ENCODE measurements around the gene PPT1. TPM values are rescaled to one million over a fixed set of nuclear protein-coding genes. Genes with fewer than 3 reads are reported as not detected.

The PPT1 gene
- total and polyA plus RNA-seq, 2 donors (not counting 3 experiments of a cell fraction or from before 2014, with no cell fraction given): 58.0 to 131 TPM

DNA sequence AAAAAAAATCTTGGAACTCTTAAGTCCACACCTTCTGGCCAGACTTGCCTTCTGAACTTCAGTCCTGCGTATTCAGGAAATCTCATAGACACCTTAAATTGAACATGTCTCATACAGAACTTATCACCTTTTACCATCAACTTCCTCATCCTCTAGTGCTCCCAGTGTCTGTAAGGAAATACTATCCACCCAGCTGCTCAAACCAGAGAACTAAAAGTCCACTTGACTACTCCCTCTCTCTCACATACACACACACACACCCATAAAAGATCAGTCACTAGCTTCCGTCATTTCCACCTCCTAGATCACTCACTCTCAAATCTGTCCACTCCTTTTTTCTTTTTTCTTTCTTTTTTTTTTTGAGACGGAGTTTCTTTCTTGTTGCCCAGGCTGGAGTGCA lies 67.4 kb downstream of the PPT1 start:
- POLR2A ChIA-PET: interaction anchor here (0.7 kb wide), 1 partner anchor 341 kb away, joined by 3 read pairs; no protein-coding TSS in a partner anchor
- intact Hi-C loops (cut with micrococcal nuclease): loop anchor here (5.0 kb wide), 1 partner anchor 127 kb away; the partner anchor contains the start of gene MYCL

More for the DNA sequence above, 67.4 kb downstream of the PPT1 start:
- no peak for FAIRE-seq
- dilution Hi-C loops (cut with MboI; ENCODE audit: extremely low pct_ligation_motif_present, low sequenced_read_pairs): no loop called here
- H3K36me3 ChIP-seq (ENCODE audit: control insufficient read depth in 2 of 2, extremely low read depth in 1 of 2, insufficient read depth in 2 of 2, low read length in 2 of 2): no peaks in the 10 kb centered on the region
- H3K9ac ChIP-seq (replicated peaks; ENCODE audit: extremely low read depth, insufficient read depth, low read length): no peak overlapping the region
- no peaks in the 10 kb centered on the region for H3K9me3 ChIP-seq (replicated peaks; ENCODE audit: control insufficient read depth, insufficient read depth, low read length)
- H3K27ac ChIP-seq (ENCODE audit: insufficient read depth, low read depth, low read length): no peak overlapping the region
- no peaks in the 10 kb centered on the region for H4K20me1 ChIP-seq (replicated peaks; ENCODE audit: control insufficient read depth, extremely low read depth, insufficient read depth, low read length)
- no peak overlapping the region for H3K4me2 ChIP-seq (ENCODE audit: insufficient read depth, low read length)
- TF ChIP-seq MYC (IDR thresholded peaks at IDR 0.05; ENCODE audit: low read depth, low read length) (no peak), GATA2 (IDR thresholded peaks at IDR 0.05; ENCODE audit: insufficient read depth, insufficient read length, low read depth, low read length) (no peak), POLR2AphosphoS5 (IDR thresholded peaks at IDR 0.05; ENCODE audit: insufficient read depth, low read depth, low read length) (no peak), FOS (IDR thresholded peaks at IDR 0.05; ENCODE audit: borderline replicate concordance, insufficient read depth, low read length) (no peak), JUN (IDR thresholded peaks at IDR 0.05; ENCODE audit: borderline replicate concordance, insufficient read depth, insufficient read length, low read depth) (no peak), POLR2A (IDR thresholded peaks at IDR 0.05; ENCODE audit: low read depth, low read length) (no peak), EZH2 (IDR thresholded peaks at IDR 0.05; ENCODE audit: borderline replicate concordance, low read depth, low read length, severe bottlenecking) (no peak)
- TF ChIP-seq, protein P1, sequence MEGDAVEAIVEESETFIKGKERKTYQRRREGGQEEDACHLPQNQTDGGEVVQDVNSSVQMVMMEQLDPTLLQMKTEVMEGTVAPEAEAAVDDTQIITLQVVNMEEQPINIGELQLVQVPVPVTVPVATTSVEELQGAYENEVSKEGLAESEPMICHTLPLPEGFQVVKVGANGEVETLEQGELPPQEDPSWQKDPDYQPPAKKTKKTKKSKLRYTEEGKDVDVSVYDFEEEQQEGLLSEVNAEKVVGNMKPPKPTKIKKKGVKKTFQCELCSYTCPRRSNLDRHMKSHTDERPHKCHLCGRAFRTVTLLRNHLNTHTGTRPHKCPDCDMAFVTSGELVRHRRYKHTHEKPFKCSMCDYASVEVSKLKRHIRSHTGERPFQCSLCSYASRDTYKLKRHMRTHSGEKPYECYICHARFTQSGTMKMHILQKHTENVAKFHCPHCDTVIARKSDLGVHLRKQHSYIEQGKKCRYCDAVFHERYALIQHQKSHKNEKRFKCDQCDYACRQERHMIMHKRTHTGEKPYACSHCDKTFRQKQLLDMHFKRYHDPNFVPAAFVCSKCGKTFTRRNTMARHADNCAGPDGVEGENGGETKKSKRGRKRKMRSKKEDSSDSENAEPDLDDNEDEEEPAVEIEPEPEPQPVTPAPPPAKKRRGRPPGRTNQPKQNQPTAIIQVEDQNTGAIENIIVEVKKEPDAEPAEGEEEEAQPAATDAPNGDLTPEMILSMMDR (IDR thresholded peaks at IDR 0.05; ENCODE audit: extremely low read depth in 1 of 2, insufficient read depth in 1 of 2, low read depth in 1 of 2, low read length in 2 of 2): no peak
- TF ChIP-seq, protein P2, sequence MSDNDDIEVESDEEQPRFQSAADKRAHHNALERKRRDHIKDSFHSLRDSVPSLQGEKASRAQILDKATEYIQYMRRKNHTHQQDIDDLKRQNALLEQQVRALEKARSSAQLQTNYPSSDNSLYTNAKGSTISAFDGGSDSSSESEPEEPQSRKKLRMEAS (IDR thresholded peaks at IDR 0.05; ENCODE audit: insufficient read depth, insufficient read length): no peak
- no peak overlapping the region for H3K4me3 ChIP-seq (replicated peaks in 1 of 3; ENCODE audit: insufficient read depth in 1 of 3, low read depth in 1 of 3, low read length in 3 of 3)
- CTCF ChIA-PET: interaction anchor here (0.7 to 6.5 kb wide), 6 partner anchors 15 to 213 kb away, joined by 4 to 114 read pairs (median 4); partner anchors contain the start of gene MYCL
- no peak overlapping the region for H2AFZ ChIP-seq (ENCODE audit: low read depth, low read length)
- BruUV-seq (replicated peaks): no TSS peak
- no peaks in the 10 kb centered on the region for H3K79me2 ChIP-seq (ENCODE audit: control insufficient read depth, insufficient read depth, low read length)
- H3K9me1 ChIP-seq (replicated peaks; ENCODE audit: control insufficient read depth, extremely low read depth, insufficient read depth, low read length): no peaks in the 10 kb centered on the region
- no peak for DNase-seq (ENCODE audit: low read depth, low spot score)
- peaks cover 3% of the 10 kb centered on the region for H3K4me1 ChIP-seq (ENCODE audit: control insufficient read depth, extremely low read depth, insufficient read depth, low read length)
- H3K27me3 ChIP-seq (ENCODE audit: control insufficient read depth in 2 of 2, insufficient read depth in 2 of 2, low read length in 2 of 2): no peaks in the 10 kb centered on the region

Data from endothelial cell of umbilical vein (primary cell).